Right lobe of liver (tissue), 6 donors: Measurements from ENCODE around the gene MCUB. TPM values are rescaled to one million over a fixed set of nuclear protein-coding genes. Genes with fewer than 3 reads are reported as not detected.

Experiments used
- ATAC-seq, 4 donors: fragments of 200-7000 bp; cut with Tn5 transposase; one replicate each; pipeline ENCODE4 v1.9.1; 2020; ENCODE audit warnings: mild to moderate bottlenecking in 4 of 4, moderate library complexity in 4 of 4
- DNase-seq, 3 donors: peaks; one replicate each; pipeline ENCODE4 v3.0.0-alpha.2; 2020
- H3K27ac ChIP-seq, 3 donors: fragments of 200-600 bp; one replicate each; pipeline ENCODE4 v1.8.0; 2022
- H3K27me3 ChIP-seq, 2 donors: fragments of 200-600 bp; one replicate each; pipeline ENCODE4 v1.8.0; 2022
- H3K36me3 ChIP-seq, 4 donors: fragments of 200-600 bp; sonication (generic) in 1 of 4; one replicate each; pipeline versions ENCODE4 v1.5.1 to v1.8.0; 2017 to 2022; ENCODE audit warnings: control low read depth in 1 of 4
- H3K4me1 ChIP-seq, 4 donors: fragments of 200-600 bp; sonication (generic) in 1 of 4; one replicate each; pipeline versions ENCODE4 v1.5.1 to v1.8.0; 2017 to 2022; ENCODE audit warnings: control low read depth in 1 of 4
- H3K4me3 ChIP-seq, 3 donors: fragments of 200-600 bp; one replicate each; pipeline ENCODE4 v1.8.0; 2022
- H3K9me3 ChIP-seq, 4 donors: fragments of 200-600 bp; sonication (generic) in 1 of 4; one replicate each; pipeline versions ENCODE4 v1.5.1 to v1.8.0; 2017 to 2022; ENCODE audit warnings: control low read depth in 1 of 4
- POLR2A ChIP-seq: fragments of 450-650 bp; IDR thresholded peaks from one replicate; pipeline ENCODE4 v1.6.1; 2017; ENCODE audit warnings: antibody characterized with exemption, mild to moderate bottlenecking
- WGBS: methylation state at CpG from one replicate; pipeline ENCODE4 v1.1.6; 2018; ENCODE audit warnings: low coverage, low lambda C conversion rate; ENCODE audit not compliant: insufficient coverage; ENCODE audit errors: missing lambda C conversion rate; 5-methylcytosine and 5-hydroxymethylcytosine counted together
- intact Hi-C, 2 donors: fragments of 100-400 bp; cut with DNase I; formaldehyde crosslinking; loops; one replicate each; pipeline versions ENCODE4 v1.11.2 to v1.14.1; 2022
- total RNA-seq, 6 experiments: library from RNA; depleted of rRNA in 2 of 6; stranded (reverse); fragments of >200 nt in 2 of 6; fragmentation: NEBNext Ultra II Directional in 3 of 6; extraction: Animal tissue kit (Norgen Biotek cat#: 25700) in 3 of 6; gene quantifications; one replicate each; pipeline versions ENCODE4 v1.1.0 to v1.2.4, GENCODE V29; 2016 to 2023
- TF ChIP-seq, protein P1 (sequence below), 4 donors: fragments of 200-600 bp in 3 of 4; fragments of 450-650 bp in 1 of 4; IDR thresholded peaks; one replicate each; pipeline versions ENCODE4 v1.5.1 to v1.8.0; 2016 to 2022; ENCODE audit warnings: antibody characterized with exemption in 4 of 4, mild to moderate bottlenecking in 2 of 4
- donor health status: DM: no; HTN: yes; CAD: no.
- donor health status: DM: no; HTN: no; CAD: no.
- donor health status: DM: no; HTN: no; CAD: no.
- donor health status: DM: no; HTN: yes; CAD: no.
- donor health status: DM: no; HTN: yes; CAD: no.

Gene MCUB
- total RNA-seq, 6 experiments from 2014 or later: 0.66 to 2.7 (median 1.3) TPM

- Histone ChIP-seq H3K4me1 (peaks cover 0 to 3% (median 0%) of the 10 kb centered on the region in 4 donors), H3K9me3 (no peaks in the 10 kb centered on the region), H3K4me3 (no peak overlapping the region), H3K27ac (no peak overlapping the region), H3K27me3 (no peaks in the 10 kb centered on the region), H3K36me3 (no peaks in the 10 kb centered on the region)
- 79% methylated on average over 4 of the region's 5 CpGs for WGBS
- TF ChIP-seq POLR2A: no peak
- DNase-seq (no peak), ATAC-seq (peak in 1 of 4 donors; percentile 17)
- intact Hi-C loops: no loop called here
Observed at GRCh38 chr4:109614466-109614865, 54.4 kb downstream of the MCUB start.

GRCh38 chr4:109615742-109616141 is 55.7 kb downstream of the MCUB start:
- TF ChIP-seq, protein P1, sequence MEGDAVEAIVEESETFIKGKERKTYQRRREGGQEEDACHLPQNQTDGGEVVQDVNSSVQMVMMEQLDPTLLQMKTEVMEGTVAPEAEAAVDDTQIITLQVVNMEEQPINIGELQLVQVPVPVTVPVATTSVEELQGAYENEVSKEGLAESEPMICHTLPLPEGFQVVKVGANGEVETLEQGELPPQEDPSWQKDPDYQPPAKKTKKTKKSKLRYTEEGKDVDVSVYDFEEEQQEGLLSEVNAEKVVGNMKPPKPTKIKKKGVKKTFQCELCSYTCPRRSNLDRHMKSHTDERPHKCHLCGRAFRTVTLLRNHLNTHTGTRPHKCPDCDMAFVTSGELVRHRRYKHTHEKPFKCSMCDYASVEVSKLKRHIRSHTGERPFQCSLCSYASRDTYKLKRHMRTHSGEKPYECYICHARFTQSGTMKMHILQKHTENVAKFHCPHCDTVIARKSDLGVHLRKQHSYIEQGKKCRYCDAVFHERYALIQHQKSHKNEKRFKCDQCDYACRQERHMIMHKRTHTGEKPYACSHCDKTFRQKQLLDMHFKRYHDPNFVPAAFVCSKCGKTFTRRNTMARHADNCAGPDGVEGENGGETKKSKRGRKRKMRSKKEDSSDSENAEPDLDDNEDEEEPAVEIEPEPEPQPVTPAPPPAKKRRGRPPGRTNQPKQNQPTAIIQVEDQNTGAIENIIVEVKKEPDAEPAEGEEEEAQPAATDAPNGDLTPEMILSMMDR (IDR thresholded peaks at IDR 0.05): no peak
- no peak for TF ChIP-seq POLR2A
- Histone ChIP-seq H3K9me3 (no peaks in the 10 kb centered on the region), H3K36me3 (no peaks in the 10 kb centered on the region), H3K4me3 (no peak overlapping the region), H3K4me1 (peaks cover 0 to 3% (median 0%) of the 10 kb centered on the region in 4 donors), H3K27me3 (no peaks in the 10 kb centered on the region), H3K27ac (no peak overlapping the region)
- intact Hi-C loops: no loop called here
- 96% methylated on average over 2 of the region's 2 CpGs for WGBS
- no peak for DNase-seq
- no peak for ATAC-seq

- TF ChIP-seq, protein P1 (IDR thresholded peaks at IDR 0.05): no peak
- TF ChIP-seq POLR2A: no peak
- WGBS: 36% methylated on average over 1 of the region's 1 CpG
- no peak for DNase-seq
- H3K27me3 ChIP-seq: no peaks in the 10 kb centered on the region
- H3K27ac ChIP-seq: no peak overlapping the region
- no peaks in the 10 kb centered on the region for H3K36me3 ChIP-seq
- H3K4me1 ChIP-seq: peaks cover 0 to 3% (median 0%) of the 10 kb centered on the region in 4 donors
- no peaks in the 10 kb centered on the region for H3K9me3 ChIP-seq
- intact Hi-C loops: no loop called here
- H3K4me3 ChIP-seq: no peak overlapping the region
- no peak for ATAC-seq
Observed at GRCh38 chr4:109616243-109616642, 56.2 kb downstream of the MCUB start.

- Histone ChIP-seq H3K36me3 (no peaks in the 10 kb centered on the region), H3K27me3 (no peaks in the 10 kb centered on the region), H3K4me1 (no peaks in the 10 kb centered on the region), H3K27ac (no peak overlapping the region), H3K4me3 (no peak overlapping the region), H3K9me3 (no peaks in the 10 kb centered on the region)
- WGBS: 51% methylated on average over 4 of the region's 7 CpGs
- TF ChIP-seq POLR2A: no peak
- TF ChIP-seq, protein P1 (IDR thresholded peaks at IDR 0.05): no peak
- ATAC-seq (no peak), DNase-seq (no peak)
- intact Hi-C loops: no loop called here
Observed at GRCh38 chr4:109622626-109623025, 62.6 kb downstream of the MCUB start.

GRCh38 chr4:109624536-109624935 is 64.5 kb downstream of the MCUB start:
- TF ChIP-seq, protein P1 (IDR thresholded peaks at IDR 0.05): no peak
- no peak for TF ChIP-seq POLR2A
- Histone ChIP-seq H3K4me3 (no peak overlapping the region), H3K4me1 (no peaks in the 10 kb centered on the region), H3K9me3 (no peaks in the 10 kb centered on the region), H3K36me3 (no peaks in the 10 kb centered on the region), H3K27me3 (no peaks in the 10 kb centered on the region), H3K27ac (no peak overlapping the region)
- ATAC-seq (no peak), DNase-seq (no peak)
- WGBS: 79% methylated on average over 2 of the region's 2 CpGs
- intact Hi-C loops: no loop called here
